HL-60 (cell line): ENCODE data around the gene COL5A2.

ENCODE experiments used
- DNase-seq, 2 experiments: peaks; one replicate each; pipeline ENCODE4 v3.0.0-alpha.2; 2010 to 2020; ENCODE audit warnings: low read depth in 1 of 2, low spot score in 1 of 2
- H3K27ac ChIP-seq: fragments of 250-450 bp; sonication (Bioruptor Pico); replicated peaks from 2 replicates; pipeline ENCODE4 v1.5.1; 2020; ENCODE audit warnings: mild to moderate bottlenecking, moderate library complexity
- H3K27me3 ChIP-seq: fragments of 250-450 bp; sonication (Bioruptor Pico); 2 replicates; pipeline ENCODE4 v1.5.1; 2021; ENCODE audit warnings: mild to moderate bottlenecking, moderate library complexity; ENCODE audit not compliant: insufficient read depth, poor library complexity, severe bottlenecking
- H3K4me3 ChIP-seq: replicated peaks from 2 replicates; pipeline ENCODE4 v1.5.1; 2011; ENCODE audit warnings: mild to moderate bottlenecking, control low read depth, low read length; ENCODE audit not compliant: insufficient read depth
- GABPA ChIP-seq: IDR thresholded peaks from 2 replicates; pipeline ENCODE4 v1.6.1; 2012; ENCODE audit warnings: low read depth
- POLR2AphosphoS5 ChIP-seq: IDR thresholded peaks from 2 replicates; pipeline ENCODE4 v1.6.1; 2012; ENCODE audit warnings: low read depth
- SPI1 ChIP-seq: IDR thresholded peaks from 2 replicates; pipeline ENCODE4 v1.6.1; 2012; ENCODE audit warnings: low read depth, mild to moderate bottlenecking, borderline replicate concordance
- long read RNA-seq: library from polyadenylated mRNA; unstranded; transcript quantifications from one replicate; pipeline ENCODE4 v2.0.0, GENCODE V29; 2020
- TF ChIP-seq, protein P1 (sequence below): IDR thresholded peaks from 2 replicates; pipeline ENCODE4 v1.6.1; 2012; ENCODE audit warnings: low read depth; ENCODE audit not compliant: insufficient replicate concordance
- TF ChIP-seq, protein P2 (sequence below): IDR thresholded peaks from one replicate; pipeline ENCODE4 v1.5.1; 2011; ENCODE audit warnings: low read length, control low read depth, inconsistent platforms; ENCODE audit not compliant: insufficient read depth

Gene COL5A2
- long read RNA-seq, result 0 reads

DNA sequence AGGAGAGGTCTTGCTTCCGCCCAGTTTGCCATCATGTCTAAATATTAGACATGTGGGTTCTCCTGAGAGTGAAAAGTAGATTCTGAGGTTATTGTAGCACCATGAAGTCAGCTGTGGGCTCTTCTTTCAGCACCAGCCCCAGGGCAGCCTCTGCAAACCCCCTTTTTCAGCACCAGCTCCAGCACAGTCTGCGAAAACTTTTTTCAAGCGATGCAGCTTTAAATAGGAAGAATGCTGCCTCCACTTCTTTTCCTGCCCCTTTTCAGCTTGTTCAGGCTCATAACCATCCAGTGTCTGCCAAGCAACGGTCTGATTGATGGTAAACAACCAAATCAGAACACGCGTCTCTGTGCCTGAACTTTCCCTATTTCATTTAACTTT, at the start of gene COL5A2:
COL5A2 (minus strand) TSS at position 192 of the 381 bp plus-strand sequence; CDS start at position 35, 157 bp downstream.
- Histone ChIP-seq H3K27me3 (peaks cover 2% of the 10 kb centered on the region), H3K27ac (no peak within 1 kb of the TSS), H3K4me3 (no peak within 1 kb of the TSS)
- no peak for DNase-seq
- TF ChIP-seq SPI1, result no peak
- no peak for TF ChIP-seq POLR2AphosphoS5
- TF ChIP-seq, protein P1, sequence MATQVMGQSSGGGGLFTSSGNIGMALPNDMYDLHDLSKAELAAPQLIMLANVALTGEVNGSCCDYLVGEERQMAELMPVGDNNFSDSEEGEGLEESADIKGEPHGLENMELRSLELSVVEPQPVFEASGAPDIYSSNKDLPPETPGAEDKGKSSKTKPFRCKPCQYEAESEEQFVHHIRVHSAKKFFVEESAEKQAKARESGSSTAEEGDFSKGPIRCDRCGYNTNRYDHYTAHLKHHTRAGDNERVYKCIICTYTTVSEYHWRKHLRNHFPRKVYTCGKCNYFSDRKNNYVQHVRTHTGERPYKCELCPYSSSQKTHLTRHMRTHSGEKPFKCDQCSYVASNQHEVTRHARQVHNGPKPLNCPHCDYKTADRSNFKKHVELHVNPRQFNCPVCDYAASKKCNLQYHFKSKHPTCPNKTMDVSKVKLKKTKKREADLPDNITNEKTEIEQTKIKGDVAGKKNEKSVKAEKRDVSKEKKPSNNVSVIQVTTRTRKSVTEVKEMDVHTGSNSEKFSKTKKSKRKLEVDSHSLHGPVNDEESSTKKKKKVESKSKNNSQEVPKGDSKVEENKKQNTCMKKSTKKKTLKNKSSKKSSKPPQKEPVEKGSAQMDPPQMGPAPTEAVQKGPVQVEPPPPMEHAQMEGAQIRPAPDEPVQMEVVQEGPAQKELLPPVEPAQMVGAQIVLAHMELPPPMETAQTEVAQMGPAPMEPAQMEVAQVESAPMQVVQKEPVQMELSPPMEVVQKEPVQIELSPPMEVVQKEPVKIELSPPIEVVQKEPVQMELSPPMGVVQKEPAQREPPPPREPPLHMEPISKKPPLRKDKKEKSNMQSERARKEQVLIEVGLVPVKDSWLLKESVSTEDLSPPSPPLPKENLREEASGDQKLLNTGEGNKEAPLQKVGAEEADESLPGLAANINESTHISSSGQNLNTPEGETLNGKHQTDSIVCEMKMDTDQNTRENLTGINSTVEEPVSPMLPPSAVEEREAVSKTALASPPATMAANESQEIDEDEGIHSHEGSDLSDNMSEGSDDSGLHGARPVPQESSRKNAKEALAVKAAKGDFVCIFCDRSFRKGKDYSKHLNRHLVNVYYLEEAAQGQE, result no peak
- TF ChIP-seq, protein P2, sequence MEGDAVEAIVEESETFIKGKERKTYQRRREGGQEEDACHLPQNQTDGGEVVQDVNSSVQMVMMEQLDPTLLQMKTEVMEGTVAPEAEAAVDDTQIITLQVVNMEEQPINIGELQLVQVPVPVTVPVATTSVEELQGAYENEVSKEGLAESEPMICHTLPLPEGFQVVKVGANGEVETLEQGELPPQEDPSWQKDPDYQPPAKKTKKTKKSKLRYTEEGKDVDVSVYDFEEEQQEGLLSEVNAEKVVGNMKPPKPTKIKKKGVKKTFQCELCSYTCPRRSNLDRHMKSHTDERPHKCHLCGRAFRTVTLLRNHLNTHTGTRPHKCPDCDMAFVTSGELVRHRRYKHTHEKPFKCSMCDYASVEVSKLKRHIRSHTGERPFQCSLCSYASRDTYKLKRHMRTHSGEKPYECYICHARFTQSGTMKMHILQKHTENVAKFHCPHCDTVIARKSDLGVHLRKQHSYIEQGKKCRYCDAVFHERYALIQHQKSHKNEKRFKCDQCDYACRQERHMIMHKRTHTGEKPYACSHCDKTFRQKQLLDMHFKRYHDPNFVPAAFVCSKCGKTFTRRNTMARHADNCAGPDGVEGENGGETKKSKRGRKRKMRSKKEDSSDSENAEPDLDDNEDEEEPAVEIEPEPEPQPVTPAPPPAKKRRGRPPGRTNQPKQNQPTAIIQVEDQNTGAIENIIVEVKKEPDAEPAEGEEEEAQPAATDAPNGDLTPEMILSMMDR, result no peak
- no peak for TF ChIP-seq GABPA

DNA sequence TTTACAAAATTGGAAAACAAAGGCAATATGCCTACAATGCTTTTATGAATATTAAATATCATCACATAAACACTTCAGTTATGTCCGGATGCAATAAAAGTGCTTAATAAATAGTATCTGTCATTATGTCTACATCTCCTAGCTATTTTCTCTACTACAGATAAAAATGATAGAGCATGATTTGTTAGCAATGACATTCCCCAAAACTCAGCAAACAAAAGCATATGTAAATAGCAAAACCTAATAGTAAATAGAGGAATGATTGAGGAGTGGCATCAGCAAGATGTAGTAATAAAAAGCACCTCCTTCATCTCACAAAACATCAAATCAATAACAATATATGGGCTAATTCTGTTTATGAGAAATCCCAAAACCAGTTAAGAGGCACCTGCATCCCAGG, 46.5 kb upstream of the COL5A2 start:
- TF ChIP-seq, protein P2, result no peak
- TF ChIP-seq SPI1, result no peak
- no peak for TF ChIP-seq POLR2AphosphoS5
- TF ChIP-seq GABPA, result no peak
- TF ChIP-seq, protein P1, result no peak
- DNase-seq, result no peak
- Histone ChIP-seq H3K27me3 (no peaks in the 10 kb centered on the region), H3K4me3 (no peak overlapping the region), H3K27ac (no peak overlapping the region)

DNA sequence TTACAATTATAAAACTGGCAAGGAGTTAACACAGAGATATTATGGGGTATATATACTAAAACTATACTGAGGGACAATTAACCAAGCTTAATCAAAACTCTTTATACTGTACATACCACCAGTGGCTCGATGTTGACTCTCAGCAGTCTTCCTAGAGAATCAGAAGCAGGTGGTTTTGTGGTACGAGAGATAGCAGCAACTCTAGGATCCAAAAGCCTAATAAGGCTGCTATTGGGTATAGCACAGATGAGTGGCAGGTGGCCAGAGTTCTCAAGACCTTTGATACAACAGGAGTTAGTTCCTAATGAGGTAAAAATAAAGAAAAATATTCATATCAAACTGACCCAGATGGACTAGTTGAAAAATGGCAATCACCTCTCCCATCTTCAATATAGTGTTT, 45.5 kb upstream of the COL5A2 start:
- no peak for DNase-seq
- no peaks in the 10 kb centered on the region for H3K27me3 ChIP-seq
- H3K27ac ChIP-seq, result no peak overlapping the region
- TF ChIP-seq GABPA, result no peak
- no peak overlapping the region for H3K4me3 ChIP-seq

DNA sequence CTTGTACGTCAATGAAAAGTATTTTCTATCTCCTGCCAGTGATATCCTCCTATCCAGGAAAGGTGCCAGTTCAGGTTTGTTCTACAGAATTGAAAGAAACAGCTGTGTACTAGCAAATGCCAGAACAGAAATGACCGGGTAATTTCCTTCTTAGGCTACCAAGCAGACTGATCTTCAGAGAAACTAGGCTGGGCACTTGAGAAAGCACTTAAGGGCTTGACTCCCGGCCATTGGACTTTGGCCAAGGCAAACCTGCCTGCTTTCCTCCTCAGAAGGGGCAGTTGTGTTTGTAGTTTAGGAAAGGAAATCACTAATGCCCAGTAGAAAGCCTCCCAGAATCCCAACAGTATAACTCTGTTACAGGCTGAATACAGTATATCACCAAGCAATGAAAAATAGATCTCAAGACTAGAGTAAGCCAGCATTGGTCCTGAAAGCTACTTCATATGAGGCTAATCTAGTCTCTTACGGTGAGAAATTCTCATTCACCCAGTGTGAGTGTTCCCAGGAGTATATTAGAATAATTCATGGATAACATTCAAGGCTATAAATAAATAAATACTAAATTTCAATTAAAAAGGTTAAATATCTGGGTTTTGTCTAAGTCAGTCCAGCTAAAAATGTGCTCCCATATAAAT, 43.0 kb upstream of the COL5A2 start:
- H3K4me3 ChIP-seq, result no peak overlapping the region
- no peak overlapping the region for H3K27ac ChIP-seq
- TF ChIP-seq GABPA (no peak), POLR2AphosphoS5 (no peak)
- TF ChIP-seq, protein P1, result no peak
- no peaks in the 10 kb centered on the region for H3K27me3 ChIP-seq
- DNase-seq, result no peak
